Measurements from ENCODE around the gene ZNF333. TPM values are rescaled to one million over a fixed set of nuclear protein-coding genes. Genes with fewer than 3 reads are reported as not detected.

The ZNF333 gene
- polyA plus RNA-seq, 1 experiment, result 11.8 TPM

DNA sequence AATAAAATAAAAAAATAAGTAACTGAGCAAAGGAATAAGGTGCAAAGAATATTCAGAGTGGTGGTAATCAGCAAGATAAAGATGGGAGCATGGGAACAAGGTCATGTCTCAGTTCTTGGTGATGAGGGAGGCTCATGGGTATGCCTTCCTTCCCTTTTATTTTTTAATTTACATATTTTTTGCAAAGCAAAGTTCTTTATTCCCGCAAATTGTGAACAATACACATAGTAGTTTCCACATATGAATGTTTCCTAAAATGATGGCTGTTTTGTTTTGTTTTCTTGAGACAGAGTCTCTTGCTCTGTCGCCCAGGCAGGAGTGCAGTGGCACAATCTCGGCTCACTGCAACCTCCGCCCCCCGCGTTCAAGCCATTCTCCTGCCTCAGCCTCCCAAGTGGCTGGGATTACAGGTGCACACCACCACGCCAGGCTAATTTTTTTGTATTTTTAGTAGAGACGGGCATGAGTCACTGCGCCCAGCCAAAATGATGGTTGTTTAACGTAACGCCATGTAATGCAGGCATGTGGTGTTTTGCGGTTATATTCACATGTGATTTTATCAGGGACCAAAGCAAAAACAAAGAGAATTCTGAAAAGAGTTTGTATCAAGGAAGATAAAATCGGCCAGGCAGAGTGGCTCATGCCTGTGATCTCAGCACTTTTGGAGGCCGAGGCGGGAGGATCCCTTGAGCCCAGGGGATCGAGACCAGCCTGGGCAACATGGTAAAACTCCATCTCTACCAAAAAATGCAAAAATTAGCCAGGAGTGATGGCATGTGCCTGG is 93.0 kb downstream of the ZNF333 start:
- Histone ChIP-seq H3K27ac (ENCODE audit: low read depth, low read length) (no peak overlapping the region), H3K9me3 (ENCODE audit: control insufficient read depth, insufficient read depth, low read length) (peaks cover 3% of the 10 kb centered on the region; the same call in 1 of the 2 replicates), H3K27me3 (ENCODE audit: control insufficient read depth, insufficient read depth, low read length) (no peaks in the 10 kb centered on the region), H3K4me3 (ENCODE audit: low read depth, low read length) (no peak overlapping the region)
- DNase-seq (ENCODE audit: low read depth, low spot score), result no peak
- TF ChIP-seq, protein P1, sequence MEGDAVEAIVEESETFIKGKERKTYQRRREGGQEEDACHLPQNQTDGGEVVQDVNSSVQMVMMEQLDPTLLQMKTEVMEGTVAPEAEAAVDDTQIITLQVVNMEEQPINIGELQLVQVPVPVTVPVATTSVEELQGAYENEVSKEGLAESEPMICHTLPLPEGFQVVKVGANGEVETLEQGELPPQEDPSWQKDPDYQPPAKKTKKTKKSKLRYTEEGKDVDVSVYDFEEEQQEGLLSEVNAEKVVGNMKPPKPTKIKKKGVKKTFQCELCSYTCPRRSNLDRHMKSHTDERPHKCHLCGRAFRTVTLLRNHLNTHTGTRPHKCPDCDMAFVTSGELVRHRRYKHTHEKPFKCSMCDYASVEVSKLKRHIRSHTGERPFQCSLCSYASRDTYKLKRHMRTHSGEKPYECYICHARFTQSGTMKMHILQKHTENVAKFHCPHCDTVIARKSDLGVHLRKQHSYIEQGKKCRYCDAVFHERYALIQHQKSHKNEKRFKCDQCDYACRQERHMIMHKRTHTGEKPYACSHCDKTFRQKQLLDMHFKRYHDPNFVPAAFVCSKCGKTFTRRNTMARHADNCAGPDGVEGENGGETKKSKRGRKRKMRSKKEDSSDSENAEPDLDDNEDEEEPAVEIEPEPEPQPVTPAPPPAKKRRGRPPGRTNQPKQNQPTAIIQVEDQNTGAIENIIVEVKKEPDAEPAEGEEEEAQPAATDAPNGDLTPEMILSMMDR (IDR thresholded peaks at IDR 0.05; ENCODE audit: low read depth, low read length), result no peak
- POLR2A ChIA-PET, result no interaction called here
- CTCF ChIA-PET, result no interaction called here

Other genes with a start within 250 kb of the ZNF333 start
- gene PTGER1, start 214.7 kb upstream of the ZNF333 start, polyA plus RNA-seq (2011; rRNA removed), result 0.72 and 1.0 TPM in 2 replicates
- 47.4 and 59.8 TPM in 2 replicates for gene GIPC1, start 193.9 kb upstream of the ZNF333 start, polyA plus RNA-seq (2011; rRNA removed)
- 80.6 and 88.3 TPM in 2 replicates for gene DNAJB1, start 171.7 kb upstream of the ZNF333 start, polyA plus RNA-seq (2011; rRNA removed)
- 59.6 and 70.2 TPM in 2 replicates for gene TECR, start 160.5 kb upstream of the ZNF333 start, polyA plus RNA-seq (2011; rRNA removed)
- gene NDUFB7, start 118.0 kb upstream of the ZNF333 start, polyA plus RNA-seq (2011; rRNA removed), result 97.3 and 164 TPM in 2 replicates
- gene CLEC17A, start 107.0 kb upstream of the ZNF333 start, polyA plus RNA-seq (2011; rRNA removed), result not detected in 2 replicates
- gene ADGRE3, start 15.2 kb upstream of the ZNF333 start, polyA plus RNA-seq (2011; rRNA removed), result not detected in 2 replicates
- 0.12 TPM in 1 of 2 replicates, not detected in the other for gene ADGRE2, start 88.5 kb downstream of the ZNF333 start, polyA plus RNA-seq (2011; rRNA removed)
- not detected in 2 replicates for gene OR7A5, start 145.1 kb downstream of the ZNF333 start, polyA plus RNA-seq (2011; rRNA removed)
- gene OR7C1, start 145.1 kb downstream of the ZNF333 start, polyA plus RNA-seq (2011; rRNA removed), result not detected in 2 replicates
- gene OR7A10, start 158.9 kb downstream of the ZNF333 start, polyA plus RNA-seq (2011; rRNA removed), result not detected in 2 replicates
- gene OR7A17, start 196.1 kb downstream of the ZNF333 start, polyA plus RNA-seq (2011; rRNA removed), result not detected in 2 replicates